ENCODE data around the gene SH3BGRL3.

SH3BGRL3 gene

DNA sequence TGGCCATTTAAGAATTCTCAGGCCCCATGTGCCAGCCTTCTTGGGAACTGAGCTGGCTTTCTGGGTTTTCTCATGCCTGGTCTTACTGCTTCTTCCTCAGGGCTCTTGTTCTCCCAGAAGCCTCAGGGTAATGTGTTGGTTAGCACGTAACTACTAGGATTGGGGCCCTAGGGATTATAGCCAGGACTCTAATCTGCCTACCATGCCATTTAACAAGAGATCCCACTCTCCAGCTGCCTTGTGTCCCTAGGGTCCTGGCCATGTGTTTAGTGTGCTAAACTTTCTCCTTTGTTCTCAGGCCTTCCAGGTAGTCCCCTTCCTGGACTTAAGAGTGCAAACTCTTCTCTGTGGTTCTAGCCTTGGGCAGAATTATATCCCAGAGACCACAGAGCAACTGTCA, 2.2 kb upstream of the SH3BGRL3 start:
- DNase-seq (ENCODE audit: low read depth in 2 of 2), result no peak

DNA sequence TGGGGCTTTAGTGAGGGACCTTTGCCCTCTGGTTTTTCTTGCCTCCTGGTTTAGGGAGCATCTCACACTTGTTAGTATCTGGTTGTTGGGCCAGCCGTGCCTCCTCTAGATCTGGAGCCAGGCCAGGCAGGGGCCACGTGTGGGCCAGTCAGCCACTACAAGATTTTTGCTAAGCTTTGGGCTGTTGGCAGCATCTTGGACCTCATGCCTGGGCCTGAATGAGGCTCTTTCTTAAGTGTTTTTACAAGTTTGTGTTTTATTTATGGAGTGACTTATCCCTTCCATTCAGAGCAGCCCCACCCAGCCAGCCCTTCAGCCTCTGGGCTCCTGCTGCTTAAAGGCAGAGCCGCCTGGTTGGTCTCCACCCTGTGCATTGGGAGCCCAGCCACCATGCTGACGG, 1.6 kb upstream of the SH3BGRL3 start:
- no peak for DNase-seq (ENCODE audit: low read depth in 2 of 2)

DNA sequence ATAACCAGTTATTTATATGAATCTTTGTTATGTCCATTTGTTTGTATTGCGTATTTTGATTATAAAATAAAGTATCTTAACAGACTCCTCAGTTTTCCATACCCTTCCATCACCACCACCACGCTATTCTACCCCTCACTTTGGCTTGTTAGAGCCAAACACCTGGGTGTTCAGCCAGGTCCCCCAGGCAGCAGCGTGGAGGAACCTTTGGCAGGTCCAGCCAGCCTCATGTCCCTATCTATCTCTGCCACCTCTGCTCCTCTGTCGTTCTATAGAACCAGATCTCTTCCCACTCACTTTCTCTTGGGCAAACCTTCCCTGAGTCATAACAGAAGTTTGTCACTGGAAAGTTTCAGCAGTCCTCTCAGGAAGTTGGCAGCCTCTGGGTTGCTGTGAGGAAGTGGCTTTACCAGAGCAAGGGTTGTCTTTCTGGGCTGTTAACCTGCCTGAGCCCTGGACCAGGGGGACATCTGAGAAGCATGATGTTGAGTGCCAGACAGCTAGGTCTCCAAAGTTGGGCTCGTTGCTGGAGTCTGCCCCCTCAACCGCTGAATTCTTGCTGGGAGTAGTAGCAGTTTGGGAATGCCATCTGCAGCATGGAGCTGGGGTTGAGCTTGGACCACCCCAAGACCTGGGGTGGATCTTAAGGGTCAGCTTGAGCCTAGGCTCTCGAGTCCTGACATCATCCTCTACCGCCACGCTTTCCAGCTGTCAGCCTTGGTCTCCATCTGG, 996 bp upstream of the SH3BGRL3 start:
- no peak for DNase-seq (ENCODE audit: low read depth in 2 of 2)

DNA sequence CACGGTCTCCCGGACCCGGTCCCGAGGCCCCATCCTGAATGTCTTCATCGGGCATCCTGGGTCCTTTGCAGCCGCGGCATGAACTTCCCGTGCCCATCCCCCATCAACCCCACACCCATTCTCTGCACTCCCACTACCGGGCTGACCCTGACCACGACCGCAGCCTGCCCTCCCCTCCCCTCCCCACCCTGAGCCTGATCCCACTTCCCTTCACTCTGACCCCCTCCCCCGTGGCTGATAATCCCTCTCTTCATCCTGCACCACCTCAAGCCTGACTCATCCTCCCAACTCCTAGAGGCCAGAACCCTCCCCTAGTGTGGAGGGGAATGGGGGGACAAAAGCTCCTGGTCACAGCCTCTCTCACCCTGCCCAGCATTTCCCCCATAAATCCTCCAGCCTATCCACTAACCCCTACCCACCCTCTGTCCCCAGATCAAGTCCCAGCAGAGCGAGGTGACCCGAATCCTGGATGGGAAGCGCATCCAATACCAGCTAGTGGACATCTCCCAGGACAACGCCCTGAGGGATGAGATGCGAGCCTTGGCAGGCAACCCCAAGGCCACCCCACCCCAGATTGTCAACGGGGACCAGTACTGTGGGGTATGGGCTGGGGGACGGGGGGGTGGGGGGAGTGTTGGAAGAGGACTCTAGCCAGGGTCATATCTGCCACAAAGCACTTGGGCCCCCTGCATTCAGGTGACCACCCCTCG, 602 bp downstream of the SH3BGRL3 start:
- DNase-seq (ENCODE audit: low read depth in 2 of 2), result no peak

DNA sequence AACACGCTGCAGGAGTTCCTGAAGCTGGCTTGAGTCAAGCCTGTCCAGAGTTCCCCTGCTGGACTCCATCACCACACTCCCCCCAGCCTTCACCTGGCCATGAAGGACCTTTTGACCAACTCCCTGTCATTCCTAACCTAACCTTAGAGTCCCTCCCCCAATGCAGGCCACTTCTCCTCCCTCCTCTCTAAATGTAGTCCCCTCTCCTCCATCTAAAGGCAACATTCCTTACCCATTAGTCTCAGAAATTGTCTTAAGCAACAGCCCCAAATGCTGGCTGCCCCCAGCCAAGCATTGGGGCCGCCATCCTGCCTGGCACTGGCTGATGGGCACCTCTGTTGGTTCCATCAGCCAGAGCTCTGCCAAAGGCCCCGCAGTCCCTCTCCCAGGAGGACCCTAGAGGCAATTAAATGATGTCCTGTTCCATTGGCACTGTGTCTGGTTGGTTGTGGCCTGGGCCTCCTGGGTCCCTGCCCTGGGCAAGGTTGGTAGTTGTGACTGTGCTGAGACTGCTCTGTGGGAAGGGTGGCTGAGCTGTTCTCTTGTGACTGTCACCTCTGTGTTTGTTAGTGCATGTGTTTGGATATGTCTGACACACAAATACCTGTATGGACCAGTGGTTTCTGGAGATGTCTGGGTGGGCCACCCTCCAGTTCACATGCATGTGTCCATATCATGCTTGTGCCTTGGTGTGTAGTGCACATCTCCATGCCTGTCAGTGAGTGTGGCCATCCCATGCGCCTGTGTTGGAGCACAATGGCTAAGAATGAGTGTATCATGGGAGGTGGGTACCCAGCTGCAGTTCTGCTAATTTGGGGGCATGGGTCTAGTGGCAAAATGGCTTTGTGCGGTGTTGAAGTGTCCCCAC, 1.4 kb downstream of the SH3BGRL3 start:
- no peak for DNase-seq (ENCODE audit: low read depth in 2 of 2)

DNA sequence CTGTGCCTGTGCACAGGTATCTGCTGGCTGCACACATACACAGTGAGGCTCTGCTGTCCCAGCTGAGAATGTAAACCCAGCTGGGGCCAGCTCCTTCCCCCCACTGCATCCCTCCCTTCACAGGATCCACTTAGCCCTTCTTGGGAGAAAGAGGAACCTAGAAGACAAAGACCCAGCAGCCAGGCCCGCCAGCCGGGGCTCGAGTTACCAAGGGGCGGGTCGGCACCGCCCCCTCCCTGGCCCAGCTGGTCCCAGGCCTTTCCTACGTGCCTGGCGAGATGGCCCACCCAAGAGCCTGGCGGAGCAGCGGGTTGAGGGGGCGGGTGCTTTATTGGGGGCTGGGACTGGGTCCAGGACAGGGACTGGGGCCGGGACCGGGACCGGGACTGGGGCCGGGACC, 2.1 kb downstream of the SH3BGRL3 start:
- DNase-seq (ENCODE audit: low read depth in 2 of 2), result peak in 1 of 2 experiments; percentile 38

GRCh38 chr1:26282401-26282918, 2.6 kb downstream of the SH3BGRL3 start:
- no peak for DNase-seq (ENCODE audit: low read depth in 2 of 2)

DNA sequence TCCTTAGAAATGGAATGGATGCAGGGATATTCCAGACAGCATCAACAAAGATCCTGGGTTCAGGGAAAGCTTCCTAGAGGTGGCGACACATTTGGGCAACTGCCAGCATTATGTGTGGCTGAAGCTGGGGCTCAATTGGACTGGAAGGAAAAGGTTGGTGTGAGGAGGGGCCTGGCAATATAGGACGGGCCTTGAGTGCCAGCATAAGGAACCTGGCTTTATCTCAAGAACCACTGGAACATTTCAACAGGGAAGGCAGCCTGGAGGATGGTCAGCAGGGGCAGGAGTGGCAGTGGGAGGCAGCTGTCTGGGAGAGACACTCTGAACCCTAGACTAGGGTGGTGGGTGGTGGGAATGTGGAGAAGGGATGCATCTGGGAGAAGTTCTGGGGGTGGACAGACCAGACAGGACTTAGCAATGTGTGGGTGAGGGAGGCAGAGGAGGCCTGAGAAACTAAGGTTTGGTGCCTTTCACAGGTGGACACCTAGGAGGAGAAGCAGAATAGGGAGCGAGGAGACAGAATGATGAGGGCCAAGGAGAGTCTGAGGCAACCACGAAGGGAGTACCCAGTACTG, 3.5 kb downstream of the SH3BGRL3 start:
- DNase-seq (ENCODE audit: low read depth in 2 of 2), result no peak

GRCh38 chr1:26283871-26284596, 4.1 kb downstream of the SH3BGRL3 start:
- DNase-seq (ENCODE audit: low read depth in 2 of 2), result no peak

- peak; percentile 57 to 58 for DNase-seq (ENCODE audit: low read depth in 2 of 2)
Observed at GRCh38 chr1:26284597-26285347, 4.9 kb downstream of the SH3BGRL3 start.

DNA sequence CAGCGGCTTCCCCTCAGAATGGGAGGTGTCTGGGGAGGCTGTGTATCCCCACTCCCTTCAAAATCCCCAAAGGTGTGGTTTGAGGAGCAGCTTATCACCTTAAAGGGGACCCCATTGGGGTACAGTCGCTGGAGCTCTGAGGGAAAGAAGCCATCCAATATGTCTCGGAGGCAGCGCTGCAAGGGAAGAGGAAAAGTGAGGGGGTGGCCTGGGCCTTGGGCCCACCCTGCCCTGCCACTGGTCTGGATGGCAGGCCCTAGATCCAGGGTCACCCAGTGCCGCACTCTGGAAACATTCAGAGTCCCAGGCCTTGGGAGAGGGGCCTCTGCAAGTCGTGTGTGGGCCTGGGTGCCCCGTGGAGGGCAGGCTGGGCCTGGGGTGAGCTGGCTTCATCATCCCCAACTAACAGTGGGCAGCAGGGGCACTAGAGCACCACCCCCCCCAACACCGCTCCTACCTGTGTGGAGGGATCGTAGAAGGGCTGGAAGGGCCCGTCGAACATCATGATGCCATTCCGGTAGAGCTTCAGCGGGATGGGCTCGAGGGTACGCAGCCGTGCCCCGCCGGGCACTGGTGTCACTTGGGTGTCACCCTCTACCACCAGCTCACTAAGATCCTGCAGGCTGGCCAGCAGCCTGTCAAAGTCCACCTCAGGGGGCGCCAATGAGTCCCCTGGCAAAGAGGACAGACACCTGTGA, 5.6 kb downstream of the SH3BGRL3 start:
- DNase-seq (ENCODE audit: low read depth in 2 of 2), result no peak

DNA sequence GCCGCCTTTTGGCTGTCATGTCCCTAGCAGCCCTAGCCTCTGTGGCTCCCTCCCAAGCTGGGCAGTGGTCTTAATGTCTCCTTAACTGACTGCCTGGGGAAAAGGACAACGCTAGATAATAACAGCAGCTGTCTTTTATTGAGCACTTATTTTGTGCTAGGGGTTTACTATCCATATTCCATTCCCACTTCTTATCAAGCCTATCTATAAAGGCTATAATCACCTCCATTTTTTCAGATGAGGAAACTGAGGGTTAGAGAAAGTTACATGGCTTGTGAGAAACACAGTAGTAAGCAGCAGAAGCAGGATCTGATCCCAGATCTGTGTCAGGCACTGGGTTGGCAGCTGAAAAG, 6.2 kb downstream of the SH3BGRL3 start:
- DNase-seq (ENCODE audit: low read depth in 2 of 2), result no peak

DNA sequence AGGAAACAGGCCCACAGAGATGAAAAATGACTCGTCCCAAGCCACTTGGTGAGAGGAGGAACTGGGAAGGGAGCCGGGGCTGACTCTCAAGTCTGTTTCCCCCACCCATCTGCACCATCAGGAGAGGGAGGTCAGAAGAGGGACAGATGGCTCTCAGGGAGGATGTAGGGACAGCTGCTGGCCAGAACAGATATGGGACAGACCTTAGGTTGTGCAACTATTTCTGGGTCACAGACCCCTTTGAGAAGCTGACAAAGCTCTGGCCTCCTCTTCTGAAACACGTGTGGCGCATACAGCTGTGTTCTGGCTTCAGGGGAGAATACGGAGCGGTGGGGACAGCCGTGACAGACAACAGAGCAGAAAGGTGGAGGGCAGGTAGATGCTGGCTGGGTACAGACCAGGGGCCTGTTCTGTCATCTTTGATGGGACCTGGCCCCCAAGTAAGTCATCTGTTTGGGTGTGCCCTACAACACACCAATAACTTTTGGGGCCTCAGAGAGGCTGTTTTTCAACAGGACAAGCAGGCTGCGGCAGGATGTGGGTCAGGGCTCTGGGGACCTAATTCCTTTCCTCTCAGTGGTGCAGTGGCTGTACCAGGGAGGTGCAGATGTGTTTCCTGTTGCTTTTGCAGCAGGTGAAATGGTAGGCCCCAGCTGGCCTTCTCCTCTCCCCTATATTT, 7.3 kb downstream of the SH3BGRL3 start:
- no peak for DNase-seq (ENCODE audit: low read depth in 2 of 2)

GRCh38 chr1:26287811-26288210, 7.9 kb downstream of the SH3BGRL3 start:
- DNase-seq (ENCODE audit: low read depth in 2 of 2), result no peak

GRCh38 chr1:26288311-26288941, 8.5 kb downstream of the SH3BGRL3 start:
- no peak for DNase-seq (ENCODE audit: low read depth in 2 of 2)

DNA sequence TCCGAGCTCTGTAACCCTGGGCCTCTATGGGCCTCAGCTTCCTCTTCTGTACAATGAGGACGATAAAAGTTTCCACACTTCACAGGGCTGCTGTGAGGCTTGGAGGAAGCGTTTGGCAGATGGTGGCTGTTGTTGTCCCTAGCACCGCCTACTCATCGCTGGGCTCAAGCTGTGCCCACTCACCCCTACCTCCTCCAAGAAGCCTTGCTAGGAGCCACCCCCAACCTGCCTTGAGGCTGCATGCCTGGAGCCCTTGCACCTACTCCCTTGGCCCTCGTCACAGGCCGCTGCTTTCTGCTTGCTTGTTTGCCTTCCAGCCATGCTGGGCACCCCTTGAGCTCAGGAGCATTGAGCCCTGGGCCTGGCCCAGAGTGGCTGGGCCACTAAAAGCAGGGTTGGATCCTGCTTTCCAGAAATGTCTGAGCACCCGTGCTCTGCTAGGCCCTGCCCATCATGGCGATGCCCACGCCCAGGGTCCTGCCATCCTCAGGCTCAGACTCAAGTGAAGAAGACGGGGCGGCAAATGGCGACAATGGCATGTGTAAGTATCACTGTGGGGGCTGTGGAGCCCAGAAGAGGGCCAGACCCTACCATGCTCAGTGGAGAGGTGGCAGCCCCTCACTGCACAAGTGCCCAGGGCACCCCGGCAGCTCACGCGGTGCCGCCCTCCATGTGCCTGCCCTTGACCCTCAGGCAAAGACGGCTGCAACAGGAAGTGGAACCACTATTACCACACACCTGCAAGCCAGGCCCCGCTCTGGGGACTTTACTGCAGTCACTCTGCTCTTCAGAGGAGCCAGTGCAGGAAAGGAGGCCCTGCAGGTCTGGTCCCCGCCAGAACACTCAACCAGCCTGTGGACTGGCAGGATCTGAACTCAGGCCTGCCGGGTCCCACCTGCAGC, 9.5 kb downstream of the SH3BGRL3 start:
- DNase-seq (ENCODE audit: low read depth in 2 of 2), result no peak

- no peak for DNase-seq (ENCODE audit: low read depth in 2 of 2)
Observed at GRCh38 chr1:26290122-26290881, 10.4 kb downstream of the SH3BGRL3 start.
